OCI-LY1 (cell line): ENCODE results near the gene ARID5B.
A peak's percentile ranks its signal among the peaks of the same experiment; 100 is the strongest.

ENCODE experiments used
- H2AFZ ChIP-seq: fragments of 200-600 bp; sonication (generic), shearing (Covaris generic); 2 replicates; pipeline ENCODE4 v1.6.0; 2014; ENCODE audit warnings: antibody characterized with exemption, mild to moderate bottlenecking, low read length
- H3F3A ChIP-seq: fragments of 200-600 bp; sonication (generic), shearing (Covaris generic); 2 replicates; pipeline ENCODE4 v1.6.0; 2014; ENCODE audit warnings: mild to moderate bottlenecking, antibody characterized with exemption, low read length, moderate library complexity; ENCODE audit not compliant: insufficient read depth
- H3K27ac ChIP-seq: fragments of 200-600 bp; sonication (generic); 2 replicates; pipeline ENCODE4 v1.5.1; 2014; ENCODE audit warnings: low read length, mixed run types, mild to moderate bottlenecking, low read depth; ENCODE audit not compliant: poor library complexity, severe bottlenecking
- H3K27me3 ChIP-seq: fragments of 200-600 bp; sonication (generic); 2 replicates; pipeline ENCODE4 v1.6.0; 2014; ENCODE audit warnings: antibody characterized with exemption, mild to moderate bottlenecking, low read length, moderate library complexity; ENCODE audit not compliant: insufficient read depth
- H3K36me3 ChIP-seq: fragments of 200-600 bp; sonication (generic); 2 replicates; pipeline ENCODE4 v1.6.1; 2014; ENCODE audit warnings: mild to moderate bottlenecking, antibody characterized with exemption, low read length, moderate library complexity, mixed read lengths; ENCODE audit not compliant: insufficient read depth
- H3K4me1 ChIP-seq: fragments of 200-600 bp; sonication (generic); 2 replicates; pipeline ENCODE4 v1.5.1; 2014; ENCODE audit warnings: mild to moderate bottlenecking, low read length, moderate library complexity; ENCODE audit not compliant: insufficient read depth, severe bottlenecking
- H3K4me2 ChIP-seq: fragments of 200-600 bp; sonication (generic), shearing (Covaris generic); 2 replicates; pipeline ENCODE4 v1.6.1; 2014; ENCODE audit warnings: low read length
- H3K4me3 ChIP-seq: fragments of 200-600 bp; sonication (generic); 2 replicates; pipeline ENCODE4 v1.5.1; 2014; ENCODE audit warnings: low read length, low read depth, mild to moderate bottlenecking, mixed read lengths; ENCODE audit not compliant: poor library complexity, severe bottlenecking
- H3K79me2 ChIP-seq: fragments of 200-600 bp; shearing (Covaris generic); 2 replicates; pipeline ENCODE4 v1.6.1; 2016; ENCODE audit warnings: mixed run types, low read length, mixed read lengths; ENCODE audit not compliant: insufficient read depth
- H3K9ac ChIP-seq: fragments of 200-600 bp; sonication (generic), shearing (Covaris generic); 2 replicates; pipeline ENCODE4 v1.6.1; 2014; ENCODE audit warnings: mild to moderate bottlenecking, low read length, mixed read lengths
- H3K9me2 ChIP-seq: fragments of 200-600 bp; sonication (generic), shearing (Covaris generic); 2 replicates; pipeline ENCODE4 v1.6.1; 2014; ENCODE audit warnings: low read depth, mild to moderate bottlenecking, low read length, mixed read lengths
- H3K9me3 ChIP-seq: fragments of 200-600 bp; shearing (Covaris generic); 2 replicates; pipeline ENCODE4 v1.6.1; 2014; ENCODE audit warnings: low read length, mixed read lengths
- H4K20me1 ChIP-seq: fragments of 200-600 bp; sonication (generic), shearing (Covaris generic); 2 replicates; pipeline ENCODE4 v1.6.0; 2016; ENCODE audit warnings: mild to moderate bottlenecking, low read length; ENCODE audit not compliant: insufficient read depth
- CTCF ChIP-seq: fragments of 200-600 bp; sonication (generic), shearing (Covaris generic); IDR thresholded peaks from 2 replicates; pipeline ENCODE4 v1.5.1; 2017; ENCODE audit warnings: mild to moderate bottlenecking, antibody characterized with exemption, low read length, moderate library complexity, mixed read lengths
- EZH2 ChIP-seq: fragments of 200-600 bp; sonication (generic), shearing (Covaris generic); IDR thresholded peaks from 2 replicates; pipeline ENCODE4 v1.8.0; 2017; ENCODE audit warnings: borderline replicate concordance, mixed run types, mild to moderate bottlenecking, antibody characterized with exemption, low read length, moderate library complexity, mixed read lengths

Gene ARID5B

GRCh38 chr10:61971003-61971325 lies 69.5 kb downstream of the ARID5B start:
- Histone ChIP-seq H3K9me2 (no peaks in the 10 kb centered on the region), H3K4me2 (peak overlapping the region; percentile 37), H3K27me3 (no peaks in the 10 kb centered on the region), H2AFZ (no peak overlapping the region), H4K20me1 (no peaks in the 10 kb centered on the region), H3K4me3 (no peak overlapping the region), H3K4me1 (peaks cover 96% of the 10 kb centered on the region), H3K9ac (peak overlapping the region; percentile 47), H3K36me3 (peaks cover 26% of the 10 kb centered on the region; the same call in 1 of the 2 replicates), H3K79me2 (peaks cover 52% of the 10 kb centered on the region), H3F3A (peaks cover 6% of the 10 kb centered on the region; the same call in 1 of the 2 replicates), H3K27ac (peak overlapping the region; percentile 86), H3K9me3 (no peaks in the 10 kb centered on the region)
- TF ChIP-seq EZH2 (no peak), CTCF (no peak)

- H3K9me3 ChIP-seq: peaks cover 4% of the 10 kb centered on the region; the same call in 1 of the 2 replicates
- TF ChIP-seq CTCF: no peak
- no peak for TF ChIP-seq EZH2
Observed at GRCh38 chr10:61973169-61973568, 71.7 kb downstream of the ARID5B start.

GRCh38 chr10:61973906-61974305 lies 72.4 kb downstream of the ARID5B start:
- H3K79me2 ChIP-seq: peaks cover 56% of the 10 kb centered on the region
- H3K9me3 ChIP-seq: peaks cover 4% of the 10 kb centered on the region; the same call in 1 of the 2 replicates
- H3K36me3 ChIP-seq: peaks cover 14% of the 10 kb centered on the region
- H3K9ac ChIP-seq: peak overlapping the region; percentile 47
- peak overlapping the region; percentile 49 for H3K4me2 ChIP-seq
- H3K4me1 ChIP-seq: peaks cover 70% of the 10 kb centered on the region
- H2AFZ ChIP-seq: no peak overlapping the region
- H4K20me1 ChIP-seq: no peaks in the 10 kb centered on the region
- no peaks in the 10 kb centered on the region for H3K27me3 ChIP-seq
- peak overlapping the region; percentile 10 for H3K4me3 ChIP-seq
- TF ChIP-seq EZH2: no peak
- no peak for TF ChIP-seq CTCF
- H3F3A ChIP-seq: peaks cover 6% of the 10 kb centered on the region; the same call in 1 of the 2 replicates
- peak overlapping the region; percentile 86 for H3K27ac ChIP-seq
- no peaks in the 10 kb centered on the region for H3K9me2 ChIP-seq

More at GRCh38 chr10:61973169-61973568, 71.7 kb downstream of the ARID5B start:
- H4K20me1 ChIP-seq: no peaks in the 10 kb centered on the region
- no peak overlapping the region for H3K4me3 ChIP-seq
- peaks cover 21% of the 10 kb centered on the region for H3K36me3 ChIP-seq
- H3K27ac ChIP-seq: peak overlapping the region; percentile 86
- H2AFZ ChIP-seq: no peak overlapping the region
- peak overlapping the region; percentile 47 for H3K9ac ChIP-seq
- H3K27me3 ChIP-seq: no peaks in the 10 kb centered on the region
- peaks cover 74% of the 10 kb centered on the region for H3K4me1 ChIP-seq
- peak overlapping the region; percentile 49 for H3K4me2 ChIP-seq
- H3K79me2 ChIP-seq: peaks cover 56% of the 10 kb centered on the region
- H3K9me2 ChIP-seq: no peaks in the 10 kb centered on the region
- peaks cover 6% of the 10 kb centered on the region; the same call in 1 of the 2 replicates for H3F3A ChIP-seq
